Smooth muscle cell (in vitro differentiated cells): ENCODE measurements around the gene KLF12. TPM values are rescaled to one million over a fixed set of nuclear protein-coding genes. Genes with fewer than 3 reads are reported as not detected.

Experiments used
- DNase-seq: peaks from one replicate; lab custom pipeline; 2025; ENCODE audit not compliant: unreplicated experiment; lab: John Stamatoyannopoulos, UW
- H2AFZ ChIP-seq: fragments of 200-600 bp; sonication (generic); 2 replicates; pipeline ENCODE4 v1.6.0; 2016; ENCODE audit warnings: antibody characterized with exemption, low read depth, mild to moderate bottlenecking
- H3F3A ChIP-seq: fragments of 200-600 bp; sonication (generic); 2 replicates; pipeline ENCODE4 v1.6.0; 2017; ENCODE audit warnings: antibody characterized with exemption, low read depth
- H3K27ac ChIP-seq: fragments of 200-600 bp; sonication (generic); 2 replicates; pipeline ENCODE4 v1.5.1; 2016; ENCODE audit warnings: low read depth, mild to moderate bottlenecking
- H3K27me3 ChIP-seq: fragments of 200-600 bp; sonication (generic); 2 replicates; pipeline ENCODE4 v1.6.1; 2016; ENCODE audit warnings: low read depth, mild to moderate bottlenecking
- H3K36me3 ChIP-seq: fragments of 200-600 bp; sonication (generic); 2 replicates; pipeline ENCODE4 v1.5.1; 2016; ENCODE audit warnings: low read depth
- H3K4me1 ChIP-seq: fragments of 200-600 bp; sonication (generic); 2 replicates; pipeline ENCODE4 v1.5.1; 2016; ENCODE audit warnings: low read depth
- H3K4me2 ChIP-seq: fragments of 200-600 bp; sonication (generic); 2 replicates; pipeline ENCODE4 v1.6.0; 2016; ENCODE audit warnings: mild to moderate bottlenecking
- H3K4me3 ChIP-seq: fragments of 200-600 bp; sonication (generic); 2 replicates; pipeline ENCODE4 v1.5.1; 2016; ENCODE audit warnings: mild to moderate bottlenecking
- H3K79me2 ChIP-seq: fragments of 200-600 bp; sonication (generic); 2 replicates; pipeline ENCODE4 v1.6.0; 2016; ENCODE audit warnings: low read depth, mild to moderate bottlenecking
- H3K9ac ChIP-seq: fragments of 200-600 bp; sonication (generic); 2 replicates; pipeline ENCODE4 v1.6.0; 2016; ENCODE audit warnings: low read depth
- H3K9me3 ChIP-seq: fragments of 200-600 bp; sonication (generic); replicated peaks from 2 replicates; pipeline ENCODE4 v1.5.1; 2016; ENCODE audit warnings: low read depth
- H4K20me1 ChIP-seq: fragments of 200-600 bp; sonication (generic); 2 replicates; pipeline ENCODE4 v1.6.0; 2016; ENCODE audit warnings: low read depth
- CTCF ChIP-seq: fragments of 200-600 bp; sonication (generic); IDR thresholded peaks from 2 replicates; pipeline ENCODE4 v1.5.1; 2017; ENCODE audit warnings: borderline replicate concordance, mild to moderate bottlenecking, antibody characterized with exemption; ENCODE audit not compliant: insufficient read depth, poor library complexity, severe bottlenecking
- WGBS: methylation state at CpG from one replicate; pipeline ENCODE4 v1.1.7; 2016; ENCODE audit warnings: low lambda C conversion rate; 5-methylcytosine and 5-hydroxymethylcytosine counted together
- polyA plus RNA-seq: library from polyadenylated mRNA; unstranded; fragments of >200 nt; fragmentation: Nextera tagmentation; extraction: Ambion mirVana; gene quantifications from 2 replicates; pipeline ENCODE4 v1.2.1, GENCODE V29; 2016
- total RNA-seq: library from RNA; depleted of rRNA; stranded (reverse); fragments of >200 nt; gene quantifications from 2 replicates; pipeline ENCODE4 v1.2.3, GENCODE V29; 2014

The KLF12 gene
- total RNA-seq (14.6 and 17.5 TPM in 2 replicates), polyA plus RNA-seq (1.3 and 5.0 TPM in 2 replicates)

DNA sequence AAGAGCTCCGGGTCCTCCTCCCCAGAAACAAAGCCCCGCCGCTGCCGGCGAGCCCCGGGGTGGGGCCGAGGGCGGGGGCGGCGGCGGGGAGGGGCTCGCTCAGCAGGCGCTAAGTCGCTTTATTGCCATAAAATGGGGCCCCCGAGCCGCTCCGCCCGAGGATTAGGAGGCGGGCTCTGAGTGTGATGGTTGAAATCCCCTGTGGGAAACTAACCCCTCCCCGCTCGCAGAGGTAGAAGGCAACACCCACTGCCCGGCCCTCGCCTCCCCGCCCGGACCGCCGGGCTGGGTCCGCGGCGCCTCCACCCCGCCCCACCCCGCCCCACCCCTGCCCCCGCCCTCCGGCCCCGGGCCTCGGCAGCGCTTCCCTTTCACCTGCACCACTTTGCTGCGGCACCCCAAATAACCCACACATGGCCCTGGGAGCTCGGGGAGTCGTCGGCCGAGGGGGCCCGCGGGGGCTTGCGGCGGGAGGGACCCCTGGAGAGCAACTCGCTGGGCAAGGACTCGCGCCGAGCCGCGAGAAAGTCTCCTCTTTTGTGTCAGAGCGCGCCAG lies at the start of gene KLF12:
KLF12 (minus strand) TSS at position 184 of the 556 bp plus-strand sequence.
- H3K79me2 ChIP-seq: peaks cover 20% of the 10 kb centered on the region
- H3K4me1 ChIP-seq: peaks cover 17% of the 10 kb centered on the region
- peak within 1 kb of the TSS; percentile 95 for H3K4me2 ChIP-seq
- peak within 1 kb of the TSS; percentile 88 for H2AFZ ChIP-seq
- H3F3A ChIP-seq: peaks cover 10% of the 10 kb centered on the region
- no peaks in the 10 kb centered on the region for H3K36me3 ChIP-seq
- DNase-seq: peak; percentile 72
- peak within 1 kb of the TSS; percentile 96 for H3K4me3 ChIP-seq
- H3K9me3 ChIP-seq: no peaks in the 10 kb centered on the region
- peaks cover 7% of the 10 kb centered on the region for H4K20me1 ChIP-seq
- peak within 1 kb of the TSS; percentile 57 for H3K9ac ChIP-seq
- H3K27me3 ChIP-seq: no peaks in the 10 kb centered on the region
- H3K27ac ChIP-seq: peak within 1 kb of the TSS; percentile 83
- WGBS: 0% methylated on average over 14 of the region's 54 CpGs
- TF ChIP-seq CTCF: no peak

DNA sequence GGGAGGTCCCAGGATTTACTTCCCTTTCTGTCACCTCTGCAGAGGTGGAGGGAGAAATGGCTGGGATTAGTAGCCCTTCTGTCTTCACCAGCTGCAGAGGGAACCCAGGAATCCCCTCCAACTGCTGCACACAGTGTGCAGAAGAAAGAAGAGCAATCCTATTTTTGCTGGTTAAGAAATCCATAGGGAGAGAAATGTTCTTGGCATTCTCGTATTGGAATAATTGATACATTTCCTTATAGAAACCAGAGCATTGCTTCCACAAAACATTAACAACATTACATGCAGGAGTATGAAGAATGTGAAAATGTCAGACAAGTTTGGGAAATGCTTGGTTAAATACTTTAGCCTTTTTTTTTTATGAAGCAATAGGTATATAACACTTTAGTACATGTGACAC lies 48.3 kb upstream of the KLF12 start:
- Histone ChIP-seq H3K27ac (no peak overlapping the region), H2AFZ (no peak overlapping the region), H4K20me1 (no peaks in the 10 kb centered on the region), H3K79me2 (no peaks in the 10 kb centered on the region), H3K4me1 (no peaks in the 10 kb centered on the region), H3K4me3 (no peak overlapping the region), H3K4me2 (no peak overlapping the region), H3F3A (no peaks in the 10 kb centered on the region), H3K9me3 (no peaks in the 10 kb centered on the region), H3K36me3 (no peaks in the 10 kb centered on the region), H3K27me3 (no peaks in the 10 kb centered on the region), H3K9ac (no peak overlapping the region)
- 90% methylated on average over 1 of the region's 1 CpG for WGBS
- no peak for TF ChIP-seq CTCF
- no peak for DNase-seq

DNA sequence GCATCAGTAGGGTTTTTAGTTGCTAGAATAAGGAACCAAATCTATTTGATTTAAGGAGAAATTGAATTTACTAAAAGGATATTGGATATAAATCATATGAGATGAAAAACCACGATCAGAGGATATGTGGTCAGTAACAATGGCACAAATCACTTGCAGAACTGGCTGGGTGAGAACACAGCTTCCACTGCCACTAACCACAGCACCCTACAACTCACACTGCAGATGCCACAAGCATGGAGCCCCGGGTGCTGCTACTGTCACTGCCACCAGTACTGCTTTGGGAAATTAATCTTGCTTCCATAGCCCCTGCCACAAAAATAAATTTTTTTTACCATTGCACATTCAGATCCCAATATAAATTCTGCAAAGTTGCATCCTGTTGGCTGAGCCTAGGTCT lies 40.6 kb upstream of the KLF12 start:
- Histone ChIP-seq H3F3A (no peaks in the 10 kb centered on the region), H3K27ac (no peak overlapping the region), H3K36me3 (no peaks in the 10 kb centered on the region), H3K4me2 (no peak overlapping the region), H4K20me1 (no peaks in the 10 kb centered on the region), H3K4me1 (no peaks in the 10 kb centered on the region), H3K9ac (no peak overlapping the region), H3K9me3 (no peaks in the 10 kb centered on the region), H3K79me2 (no peaks in the 10 kb centered on the region), H2AFZ (no peak overlapping the region), H3K4me3 (no peak overlapping the region), H3K27me3 (no peaks in the 10 kb centered on the region)
- TF ChIP-seq CTCF: no peak
- WGBS: 89% methylated on average over 2 of the region's 2 CpGs
- DNase-seq: no peak

GRCh38 chr13:74173822-74174221 lies 39.6 kb upstream of the KLF12 start:
- Histone ChIP-seq H3K36me3 (no peaks in the 10 kb centered on the region), H3K79me2 (no peaks in the 10 kb centered on the region), H3K27me3 (peaks cover under 1% of the 10 kb centered on the region), H3K4me2 (no peak overlapping the region), H3K4me3 (no peak overlapping the region), H3K9me3 (no peaks in the 10 kb centered on the region), H3K9ac (no peak overlapping the region), H3K27ac (no peak overlapping the region), H4K20me1 (no peaks in the 10 kb centered on the region), H3F3A (no peaks in the 10 kb centered on the region), H3K4me1 (no peaks in the 10 kb centered on the region), H2AFZ (no peak overlapping the region)
- no peak for TF ChIP-seq CTCF
- WGBS: 95% methylated on average over 3 of the region's 3 CpGs
- no peak for DNase-seq
